Sigmoid colon (tissue), 7 donors: ENCODE results near the gene TBC1D22A. TPM values are rescaled to one million over a fixed set of nuclear protein-coding genes. Genes with fewer than 3 reads are reported as not detected.

Experiments used
- DNase-seq: peaks from one replicate; pipeline ENCODE4 v3.0.0-alpha.2; 2019
- H3K27ac ChIP-seq, 4 donors: fragments of 200-600 bp; sonication (generic); one replicate each; pipeline ENCODE4 v1.5.1; 2016 to 2019; ENCODE audit warnings: mild to moderate bottlenecking in 1 of 4
- H3K27me3 ChIP-seq, 3 donors: fragments of 200-600 bp; sonication (generic); one replicate each; pipeline ENCODE4 v1.5.1; 2019; ENCODE audit warnings: mild to moderate bottlenecking in 1 of 3
- H3K36me3 ChIP-seq, 4 donors: fragments of 200-600 bp; sonication (generic); one replicate each; pipeline ENCODE4 v1.5.1; 2016 to 2019
- H3K4me1 ChIP-seq, 4 donors: fragments of 200-600 bp; sonication (generic); one replicate each; pipeline ENCODE4 v1.5.1; 2017 to 2019
- H3K4me3 ChIP-seq, 4 donors: fragments of 200-600 bp; sonication (generic); one replicate each; pipeline ENCODE4 v1.5.1; 2017 to 2019; ENCODE audit warnings: mild to moderate bottlenecking in 2 of 4, moderate library complexity in 1 of 4
- H3K9me3 ChIP-seq, 4 donors: fragments of 200-600 bp in 3 of 4; sonication (generic) in 3 of 4; one replicate each; pipeline versions ENCODE4 v1.5.1 to v1.6.1; 2013 to 2019
- EP300 ChIP-seq, 4 donors: sonication (generic); formaldehyde crosslinking; IDR thresholded peaks; one replicate each; pipeline ENCODE4 v1.6.1; 2017; ENCODE audit warnings: antibody characterized with exemption in 4 of 4
- POLR2A ChIP-seq, 2 donors: fragments of 450-650 bp; IDR thresholded peaks; one replicate each; pipeline ENCODE4 v1.6.1; 2016; ENCODE audit warnings: antibody characterized with exemption in 2 of 2, mild to moderate bottlenecking in 2 of 2, moderate library complexity in 2 of 2
- POLR2AphosphoS5 ChIP-seq, 4 donors: sonication (generic); formaldehyde crosslinking; IDR thresholded peaks; one replicate each; pipeline ENCODE4 v1.6.1; 2017; ENCODE audit warnings: antibody characterized with exemption in 4 of 4
- WGBS, 2 donors: extraction: QIAGEN DNeasy Blood & Tissue Kit; methylation state at CpG; one replicate each; pipeline ENCODE4 v1.1.7; 2013; 5-methylcytosine and 5-hydroxymethylcytosine counted together
- intact Hi-C: fragments of 100-400 bp; cut with DNase I; formaldehyde crosslinking; loops from one replicate; pipeline ENCODE4 v1.15.1; 2023
- polyA plus RNA-seq, 3 donors: library from polyadenylated mRNA; stranded (reverse); fragments of 200-250 nt; gene quantifications; one replicate each; pipeline ENCODE4 v1.2.3, GENCODE V29; 2013
- total RNA-seq, 4 donors: library from RNA; depleted of rRNA; stranded (reverse); fragments of >200 nt; gene quantifications; one replicate each; pipeline ENCODE4 v1.1.0, GENCODE V29; 2016
- TF ChIP-seq, protein P1 (sequence below), 4 experiments: fragments of 450-650 bp in 3 of 4; fragments of 200-600 bp in 1 of 4; IDR thresholded peaks; one replicate each; pipeline ENCODE4 v1.5.1; 2016 to 2019; ENCODE audit warnings: antibody characterized with exemption in 4 of 4, mild to moderate bottlenecking in 3 of 4, moderate library complexity in 2 of 4
- donor health status: healthy with polysubstance abuse.
- donor health status: Bipolar disorder and iron deficiency.
- donor health status: healthy.

Gene TBC1D22A
- total and polyA plus RNA-seq, 7 donors, result 13.6 to 34.6 (median 14.3) TPM

DNA sequence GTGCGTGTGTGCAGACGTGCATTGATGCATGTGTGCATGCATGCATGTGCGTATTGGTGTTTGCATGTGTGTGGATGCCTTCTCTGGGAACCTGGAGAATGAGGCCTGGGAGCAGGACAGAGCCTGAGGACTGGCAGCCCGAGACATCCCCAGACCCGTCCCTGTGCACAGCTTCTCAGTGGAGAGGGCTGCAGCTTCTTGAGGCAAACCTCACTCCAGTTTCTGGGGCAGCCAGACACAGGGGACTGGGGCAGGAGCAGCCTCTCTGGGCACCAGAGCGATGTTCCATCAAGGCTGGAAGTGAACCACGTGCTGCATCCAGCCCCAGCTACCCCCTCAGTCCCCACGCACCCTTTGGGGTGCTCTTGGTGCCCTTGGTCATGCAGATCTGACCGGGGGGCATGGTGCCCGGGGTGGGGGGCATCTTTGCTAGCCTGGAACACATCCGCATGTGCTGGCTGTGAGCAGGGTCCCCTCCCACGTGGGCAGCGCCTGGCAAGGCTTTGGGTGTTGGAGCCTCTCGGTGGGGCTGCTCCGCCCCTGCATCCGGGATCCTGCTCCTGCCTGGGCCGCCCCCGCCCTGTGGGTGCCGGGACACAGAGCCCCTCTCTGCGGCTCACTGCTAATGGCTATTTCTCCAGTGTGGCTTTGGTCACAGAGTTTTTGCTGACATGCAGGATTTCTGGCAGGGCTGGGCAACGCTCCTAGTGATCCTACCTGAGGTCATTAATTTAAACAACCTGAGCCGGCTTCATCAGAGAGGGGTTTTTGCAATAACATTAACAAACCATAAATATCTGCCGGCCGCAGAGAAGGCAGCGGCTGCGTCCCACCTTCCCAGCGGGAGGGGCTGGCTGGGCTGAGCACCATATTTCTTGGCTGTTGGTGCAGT lies 434.7 kb downstream of the TBC1D22A start:
- Histone ChIP-seq H3K36me3 (no peaks in the 10 kb centered on the region), H3K27me3 (peaks cover 0 to 36% (median 10%) of the 10 kb centered on the region in 3 donors), H3K4me1 (peaks cover 0 to 13% (median 5%) of the 10 kb centered on the region in 4 donors), H3K4me3 (no peak overlapping the region), H3K9me3 (no peaks in the 10 kb centered on the region), H3K27ac (no peak overlapping the region)
- peak; percentile 46 for DNase-seq
- TF ChIP-seq, protein P1, sequence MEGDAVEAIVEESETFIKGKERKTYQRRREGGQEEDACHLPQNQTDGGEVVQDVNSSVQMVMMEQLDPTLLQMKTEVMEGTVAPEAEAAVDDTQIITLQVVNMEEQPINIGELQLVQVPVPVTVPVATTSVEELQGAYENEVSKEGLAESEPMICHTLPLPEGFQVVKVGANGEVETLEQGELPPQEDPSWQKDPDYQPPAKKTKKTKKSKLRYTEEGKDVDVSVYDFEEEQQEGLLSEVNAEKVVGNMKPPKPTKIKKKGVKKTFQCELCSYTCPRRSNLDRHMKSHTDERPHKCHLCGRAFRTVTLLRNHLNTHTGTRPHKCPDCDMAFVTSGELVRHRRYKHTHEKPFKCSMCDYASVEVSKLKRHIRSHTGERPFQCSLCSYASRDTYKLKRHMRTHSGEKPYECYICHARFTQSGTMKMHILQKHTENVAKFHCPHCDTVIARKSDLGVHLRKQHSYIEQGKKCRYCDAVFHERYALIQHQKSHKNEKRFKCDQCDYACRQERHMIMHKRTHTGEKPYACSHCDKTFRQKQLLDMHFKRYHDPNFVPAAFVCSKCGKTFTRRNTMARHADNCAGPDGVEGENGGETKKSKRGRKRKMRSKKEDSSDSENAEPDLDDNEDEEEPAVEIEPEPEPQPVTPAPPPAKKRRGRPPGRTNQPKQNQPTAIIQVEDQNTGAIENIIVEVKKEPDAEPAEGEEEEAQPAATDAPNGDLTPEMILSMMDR (IDR thresholded peaks at IDR 0.05), result no peak
- no peak for TF ChIP-seq POLR2AphosphoS5 (IDR thresholded peaks at IDR 0.05)
- TF ChIP-seq POLR2A (IDR thresholded peaks at IDR 0.05), result no peak
- TF ChIP-seq EP300 (IDR thresholded peaks at IDR 0.05), result no peak
- intact Hi-C loops, result no loop called here
- WGBS, 2 donors, result 55 to 70% methylated on average over 27 of the region's 27 CpGs

DNA sequence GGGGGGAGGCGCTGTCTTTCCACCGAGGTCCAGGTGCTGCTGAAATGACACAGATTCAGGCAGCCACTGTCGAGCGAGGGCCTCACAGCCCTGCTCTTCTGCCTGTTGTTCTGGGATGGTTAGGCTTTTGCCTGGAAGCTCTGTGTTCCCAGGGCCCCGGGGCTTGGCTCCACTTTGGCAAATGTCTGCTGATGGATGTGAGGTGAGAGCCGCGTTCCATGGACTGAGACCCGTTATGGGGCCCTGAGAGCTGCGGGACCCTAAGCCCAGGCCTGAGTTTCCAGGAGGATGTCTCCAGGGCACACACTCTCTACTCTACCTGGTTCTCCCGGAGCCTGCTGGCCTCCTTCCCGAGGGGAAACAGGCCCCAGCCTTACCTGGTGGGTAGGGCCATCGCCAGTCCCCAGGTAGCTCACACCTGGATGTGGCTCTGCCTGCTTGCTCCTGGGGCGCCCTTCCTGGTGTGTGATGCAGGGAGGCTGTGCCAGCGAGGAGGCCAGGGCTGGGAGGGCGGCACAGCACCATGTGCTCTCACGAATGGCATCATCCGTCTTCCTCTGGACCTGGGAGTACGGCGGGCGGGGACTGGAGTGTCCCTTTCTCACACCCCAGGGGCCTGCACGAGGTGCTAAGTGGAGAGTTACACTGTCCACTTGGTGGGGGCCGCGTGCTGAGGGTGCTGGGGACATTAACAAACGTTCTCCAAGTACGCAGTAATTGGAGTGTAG lies 435.5 kb downstream of the TBC1D22A start:
- intact Hi-C loops, result no loop called here
- TF ChIP-seq POLR2AphosphoS5 (IDR thresholded peaks at IDR 0.05) (no peak), EP300 (IDR thresholded peaks at IDR 0.05) (no peak), POLR2A (IDR thresholded peaks at IDR 0.05) (no peak)
- Histone ChIP-seq H3K9me3 (no peaks in the 10 kb centered on the region), H3K36me3 (no peaks in the 10 kb centered on the region), H3K4me1 (peaks cover 0 to 10% (median 5%) of the 10 kb centered on the region in 4 donors), H3K27ac (no peak overlapping the region), H3K4me3 (no peak overlapping the region), H3K27me3 (peaks cover 0 to 40% (median 10%) of the 10 kb centered on the region in 3 donors)
- DNase-seq, result peak; percentile 61
- 72 to 84% methylated on average over 25 of the region's 25 CpGs for WGBS, 2 donors

DNA sequence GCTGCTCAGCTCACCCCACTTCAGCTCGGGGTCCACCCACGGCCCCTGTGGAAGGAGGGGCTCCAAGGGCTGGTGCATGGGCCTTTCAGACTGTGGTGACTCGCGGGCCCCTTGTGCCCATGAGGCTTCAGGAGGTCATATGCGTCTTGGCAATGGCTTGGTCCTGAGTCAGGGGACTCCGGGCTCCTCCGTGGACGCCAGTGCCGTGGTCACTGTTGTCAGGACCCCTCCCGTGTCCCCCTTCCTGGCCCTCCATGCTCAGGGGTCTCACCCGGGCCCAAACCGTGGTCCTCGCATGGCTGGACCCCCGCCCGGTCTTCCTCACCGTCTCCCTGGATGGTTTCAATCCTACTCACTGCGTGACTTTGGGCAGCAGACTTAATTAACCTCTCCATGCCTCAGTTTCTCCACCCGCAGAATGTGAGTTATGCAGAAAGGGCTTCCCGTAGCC lies 436.4 kb downstream of the TBC1D22A start:
- no peaks in the 10 kb centered on the region for H3K36me3 ChIP-seq
- intact Hi-C loops, result no loop called here
- no peak overlapping the region for H3K4me3 ChIP-seq
- peaks cover 0 to 48% (median 10%) of the 10 kb centered on the region in 3 donors for H3K27me3 ChIP-seq
- peaks cover 0 to 10% (median 5%) of the 10 kb centered on the region in 4 donors for H3K4me1 ChIP-seq
- TF ChIP-seq POLR2A (IDR thresholded peaks at IDR 0.05) (no peak), POLR2AphosphoS5 (IDR thresholded peaks at IDR 0.05) (no peak), EP300 (IDR thresholded peaks at IDR 0.05) (no peak)
- TF ChIP-seq, protein P1 (IDR thresholded peaks at IDR 0.05), result no peak
- no peak overlapping the region for H3K27ac ChIP-seq
- WGBS, 2 donors, result 88 to 91% methylated on average over 19 of the region's 19 CpGs
- peak; percentile 55 for DNase-seq
- no peaks in the 10 kb centered on the region for H3K9me3 ChIP-seq

DNA sequence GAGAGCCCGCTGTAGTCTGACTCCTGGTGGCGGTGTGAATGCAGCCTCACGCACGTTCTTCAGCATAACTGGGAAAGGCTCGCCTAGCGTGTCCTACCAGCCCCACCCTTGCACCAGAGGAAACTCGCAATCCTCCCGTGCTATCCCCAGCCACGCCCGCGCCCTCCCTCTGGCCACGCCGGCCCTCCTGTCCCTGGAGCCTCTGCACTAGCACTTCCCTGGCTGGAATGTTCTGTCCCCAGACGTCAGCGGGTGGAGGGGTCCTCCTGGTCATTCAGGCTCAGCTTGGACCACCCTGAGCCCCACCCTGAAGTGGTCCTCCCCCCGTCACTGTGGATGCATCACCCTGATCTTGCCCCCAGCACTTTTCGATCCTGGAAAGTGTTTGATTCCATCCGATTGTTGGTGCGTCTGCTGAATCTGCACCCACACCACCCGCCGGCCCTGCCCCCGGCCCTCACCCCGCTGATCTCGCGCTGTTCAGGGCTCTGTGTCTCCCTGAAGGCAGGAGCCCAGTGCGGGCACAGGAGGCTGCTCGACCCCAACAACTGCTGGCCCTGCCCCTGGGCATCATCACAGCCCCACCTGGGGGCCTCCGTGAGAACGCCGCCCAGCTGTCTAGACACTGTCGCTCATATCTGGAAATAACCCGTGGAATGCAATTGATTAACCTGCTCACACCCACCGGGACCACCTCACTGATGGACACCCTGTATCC lies 437.0 kb downstream of the TBC1D22A start:
- DNase-seq, result peak; percentile 56
- Histone ChIP-seq H3K4me3 (no peak overlapping the region), H3K36me3 (no peaks in the 10 kb centered on the region), H3K9me3 (no peaks in the 10 kb centered on the region), H3K27me3 (peaks cover 0 to 48% (median 10%) of the 10 kb centered on the region in 3 donors), H3K4me1 (peaks cover 0 to 10% (median 5%) of the 10 kb centered on the region in 4 donors), H3K27ac (no peak overlapping the region)
- WGBS, 2 donors, result 55 to 82% methylated on average over 33 of the region's 33 CpGs
- intact Hi-C loops, result no loop called here
- TF ChIP-seq POLR2A (IDR thresholded peaks at IDR 0.05), result no peak
- TF ChIP-seq POLR2AphosphoS5 (IDR thresholded peaks at IDR 0.05), result no peak
- TF ChIP-seq, protein P1 (IDR thresholded peaks at IDR 0.05), result no peak
- no peak for TF ChIP-seq EP300 (IDR thresholded peaks at IDR 0.05)
